Measurements from ENCODE around the gene SRPX.

The SRPX gene

DNA sequence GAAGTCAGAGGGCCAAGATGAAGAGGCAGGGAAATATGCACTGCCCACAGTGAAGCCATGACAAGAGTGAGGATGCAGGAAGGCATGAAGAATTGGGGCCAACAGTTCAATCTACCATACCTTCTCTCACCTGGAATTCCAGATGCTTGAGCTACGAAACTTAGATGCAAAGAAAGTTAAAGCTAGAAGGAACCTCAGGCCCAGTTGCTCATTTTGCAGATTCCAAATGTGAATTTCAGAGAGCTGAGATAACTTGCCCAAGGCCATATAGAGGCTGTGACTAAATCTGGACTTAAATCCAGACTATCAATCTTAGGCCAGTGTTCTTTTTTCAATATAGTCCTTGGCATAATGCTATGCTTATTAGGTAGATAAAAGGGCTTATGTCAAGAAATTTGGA lies 92.7 kb downstream of the SRPX start:
- no peak for ATAC-seq
- DNase-seq: no peak
- H3K36me3 Mint-ChIP-seq (ENCODE audit: low read depth): no peaks in the 10 kb centered on the region
- no peak overlapping the region for H3K27ac Mint-ChIP-seq
- no peak overlapping the region for H3K4me3 Mint-ChIP-seq
- no peaks in the 10 kb centered on the region for H3K27me3 Mint-ChIP-seq
- no peaks in the 10 kb centered on the region for H3K4me1 Mint-ChIP-seq
- no peaks in the 10 kb centered on the region for H3K9me3 Mint-ChIP-seq

DNA sequence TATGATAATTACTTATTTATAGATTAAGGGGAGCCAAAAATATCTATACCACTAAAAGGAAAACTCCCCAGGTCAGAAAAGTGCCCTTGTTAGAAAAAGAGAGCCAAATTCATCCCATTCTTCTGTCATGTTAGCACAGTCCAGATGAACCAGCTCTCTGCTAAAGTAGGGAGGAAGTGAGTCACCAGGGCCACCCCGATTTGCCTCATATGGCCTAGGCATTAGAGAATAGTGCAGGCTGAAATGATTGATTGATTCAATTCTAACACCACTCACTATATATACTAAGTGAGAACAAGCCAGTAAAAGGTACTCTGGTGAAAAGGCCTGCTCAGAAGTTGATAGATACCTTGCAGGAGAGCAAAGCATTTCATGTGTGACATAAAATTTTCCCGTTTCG lies 94.5 kb downstream of the SRPX start:
- H3K27me3 Mint-ChIP-seq: no peaks in the 10 kb centered on the region
- H3K4me1 Mint-ChIP-seq: no peaks in the 10 kb centered on the region
- no peaks in the 10 kb centered on the region for H3K9me3 Mint-ChIP-seq
- no peak overlapping the region for H3K27ac Mint-ChIP-seq
- H3K4me3 Mint-ChIP-seq: no peak overlapping the region
- no peaks in the 10 kb centered on the region for H3K36me3 Mint-ChIP-seq (ENCODE audit: low read depth)
- DNase-seq: no peak
- no peak for ATAC-seq

DNA sequence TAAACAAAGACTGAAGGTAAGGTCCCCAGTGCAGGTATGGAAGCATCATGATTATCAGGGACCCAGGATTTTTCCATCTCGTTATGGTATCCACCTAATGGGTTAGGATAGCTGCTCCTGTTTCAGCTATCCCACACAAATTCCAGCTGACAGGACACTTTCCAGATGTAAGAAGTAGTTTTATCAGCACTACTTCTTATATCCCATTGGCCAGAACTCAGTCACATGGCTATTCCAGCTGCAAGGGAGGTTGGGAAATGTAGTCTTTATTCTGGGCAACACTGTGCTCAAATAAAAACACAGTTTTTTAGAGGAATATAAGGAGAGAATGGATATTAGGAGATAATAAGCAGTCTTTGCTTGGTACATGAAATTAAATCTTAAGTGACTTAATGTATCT lies 96.7 kb downstream of the SRPX start:
- ATAC-seq (no peak), DNase-seq (no peak)
- H3K27me3 Mint-ChIP-seq: no peaks in the 10 kb centered on the region
- H3K4me3 Mint-ChIP-seq: no peak overlapping the region
- no peaks in the 10 kb centered on the region for H3K36me3 Mint-ChIP-seq (ENCODE audit: low read depth)
- no peak overlapping the region for H3K27ac Mint-ChIP-seq
- H3K9me3 Mint-ChIP-seq: no peaks in the 10 kb centered on the region
- no peaks in the 10 kb centered on the region for H3K4me1 Mint-ChIP-seq

DNA sequence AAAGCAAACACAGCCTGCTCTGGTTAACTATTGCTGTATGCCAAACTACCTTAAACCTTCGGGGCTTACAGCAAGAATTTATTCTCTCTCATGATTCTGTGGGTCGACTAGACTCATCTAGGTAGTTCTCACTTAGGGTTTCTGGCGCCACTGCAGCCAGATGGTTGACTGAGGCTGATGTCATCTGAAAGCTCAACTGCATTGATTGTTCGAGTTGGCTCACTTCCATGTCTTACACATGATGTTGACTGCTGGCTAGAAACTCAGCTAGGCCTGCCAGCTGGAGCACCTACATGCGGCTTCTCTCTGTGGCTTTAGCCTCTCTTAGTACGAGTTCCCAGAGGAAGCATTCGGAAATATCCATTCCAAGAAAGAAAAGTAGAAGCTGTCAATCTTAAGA lies 103.2 kb downstream of the SRPX start:
- Mint-ChIP-seq H3K4me1 (no peaks in the 10 kb centered on the region), H3K27ac (no peak overlapping the region), H3K36me3 (ENCODE audit: low read depth) (no peaks in the 10 kb centered on the region), H3K4me3 (no peak overlapping the region), H3K9me3 (no peaks in the 10 kb centered on the region), H3K27me3 (peaks cover 2% of the 10 kb centered on the region)
- ATAC-seq (no peak), DNase-seq (no peak)

DNA sequence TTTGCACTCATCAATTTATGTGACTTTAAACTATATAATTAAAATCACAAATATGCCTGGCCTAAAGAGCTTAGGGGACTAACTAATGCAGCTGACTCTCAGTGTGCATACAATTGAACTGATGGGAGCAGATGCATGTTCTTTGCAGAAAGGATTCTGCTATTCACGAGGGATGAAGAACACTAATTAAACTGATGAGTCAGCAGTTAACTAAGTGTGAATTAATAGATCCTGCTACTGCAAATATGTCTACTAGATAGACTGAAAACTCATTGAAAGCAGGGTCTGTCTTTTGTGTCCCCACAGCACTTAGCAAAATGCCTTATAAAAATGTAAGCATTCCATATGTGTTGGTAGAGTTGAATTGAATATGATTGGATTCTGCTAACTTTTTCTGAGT lies 104.0 kb downstream of the SRPX start:
- H3K4me1 Mint-ChIP-seq: no peaks in the 10 kb centered on the region
- H3K27me3 Mint-ChIP-seq: peaks cover 2% of the 10 kb centered on the region
- no peaks in the 10 kb centered on the region for H3K36me3 Mint-ChIP-seq (ENCODE audit: low read depth)
- H3K27ac Mint-ChIP-seq: no peak overlapping the region
- ATAC-seq (no peak), DNase-seq (no peak)
- H3K9me3 Mint-ChIP-seq: no peaks in the 10 kb centered on the region
- no peak overlapping the region for H3K4me3 Mint-ChIP-seq

DNA sequence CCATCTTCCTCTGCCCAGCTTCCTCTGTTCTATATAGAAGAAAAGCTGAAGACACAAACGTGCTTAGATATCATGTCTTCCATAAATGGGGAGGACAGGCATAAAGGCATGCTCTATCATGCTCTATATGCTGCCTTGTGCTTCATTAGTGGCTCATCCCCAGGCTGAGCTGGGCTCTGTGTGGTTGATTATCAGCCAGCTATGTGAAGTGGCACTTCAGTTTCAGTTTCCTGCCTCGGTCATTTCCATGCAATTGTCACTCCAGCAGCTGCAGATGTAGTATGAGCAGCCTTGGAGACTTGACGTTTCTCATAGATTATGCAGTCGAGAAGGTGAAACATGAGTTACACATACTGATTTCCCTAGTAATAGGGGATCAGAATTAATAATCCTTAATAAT lies 108.1 kb downstream of the SRPX start:
- no peaks in the 10 kb centered on the region for H3K4me1 Mint-ChIP-seq
- H3K27me3 Mint-ChIP-seq: no peaks in the 10 kb centered on the region
- H3K9me3 Mint-ChIP-seq: no peaks in the 10 kb centered on the region
- H3K36me3 Mint-ChIP-seq (ENCODE audit: low read depth): no peaks in the 10 kb centered on the region
- ATAC-seq (no peak), DNase-seq (no peak)
- no peak overlapping the region for H3K27ac Mint-ChIP-seq
- no peak overlapping the region for H3K4me3 Mint-ChIP-seq

DNA sequence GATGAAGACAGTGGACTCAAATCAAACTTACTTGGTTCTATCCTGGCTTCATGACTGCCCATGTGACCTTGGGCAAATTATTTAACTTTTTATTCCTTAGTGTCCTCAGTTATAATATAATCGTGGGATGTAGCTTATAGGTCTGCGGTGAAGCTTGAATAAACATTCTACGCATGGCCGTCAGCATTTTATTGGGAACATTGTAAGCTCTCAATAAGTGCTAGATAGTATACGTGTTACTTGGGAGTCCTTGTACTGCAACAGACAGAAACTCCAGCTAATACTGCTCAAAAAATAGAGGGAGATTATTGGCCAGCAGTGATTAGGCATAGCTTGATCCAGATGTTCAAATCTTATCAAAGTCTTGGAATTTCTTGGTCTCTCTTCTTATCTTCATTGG lies 109.5 kb downstream of the SRPX start:
- H3K27me3 Mint-ChIP-seq: no peaks in the 10 kb centered on the region

DNA sequence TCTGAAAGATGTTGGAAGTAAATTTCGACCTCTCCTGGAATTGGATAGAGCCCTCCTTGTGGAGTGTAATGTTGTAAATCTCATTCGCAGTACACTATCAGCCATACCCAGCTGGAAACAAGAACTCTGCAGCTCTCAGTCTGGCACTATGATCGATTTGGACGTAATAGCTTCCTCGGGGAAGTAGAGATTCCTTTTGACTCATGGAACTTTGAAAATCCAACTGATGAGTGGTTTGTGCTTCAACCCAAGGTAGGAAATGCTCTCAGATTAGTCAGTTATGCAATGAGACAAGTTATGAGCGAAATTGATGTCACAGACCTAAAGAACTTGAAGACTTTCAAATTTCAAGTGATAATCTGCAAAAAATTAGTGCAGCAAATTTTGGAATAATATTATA lies 110.4 kb downstream of the SRPX start:
- no peaks in the 10 kb centered on the region for H3K9me3 Mint-ChIP-seq
- no peaks in the 10 kb centered on the region for H3K27me3 Mint-ChIP-seq
- H3K27ac Mint-ChIP-seq: no peak overlapping the region
- DNase-seq: no peak
- H3K4me3 Mint-ChIP-seq: no peak overlapping the region
- no peak for ATAC-seq
- no peaks in the 10 kb centered on the region for H3K36me3 Mint-ChIP-seq (ENCODE audit: low read depth)
- H3K4me1 Mint-ChIP-seq: no peaks in the 10 kb centered on the region

More for the DNA sequence above, 109.5 kb downstream of the SRPX start:
- Mint-ChIP-seq H3K27ac (no peak overlapping the region), H3K4me3 (no peak overlapping the region), H3K4me1 (no peaks in the 10 kb centered on the region), H3K9me3 (no peaks in the 10 kb centered on the region), H3K36me3 (ENCODE audit: low read depth) (no peaks in the 10 kb centered on the region)
- ATAC-seq (no peak), DNase-seq (no peak)

DNA sequence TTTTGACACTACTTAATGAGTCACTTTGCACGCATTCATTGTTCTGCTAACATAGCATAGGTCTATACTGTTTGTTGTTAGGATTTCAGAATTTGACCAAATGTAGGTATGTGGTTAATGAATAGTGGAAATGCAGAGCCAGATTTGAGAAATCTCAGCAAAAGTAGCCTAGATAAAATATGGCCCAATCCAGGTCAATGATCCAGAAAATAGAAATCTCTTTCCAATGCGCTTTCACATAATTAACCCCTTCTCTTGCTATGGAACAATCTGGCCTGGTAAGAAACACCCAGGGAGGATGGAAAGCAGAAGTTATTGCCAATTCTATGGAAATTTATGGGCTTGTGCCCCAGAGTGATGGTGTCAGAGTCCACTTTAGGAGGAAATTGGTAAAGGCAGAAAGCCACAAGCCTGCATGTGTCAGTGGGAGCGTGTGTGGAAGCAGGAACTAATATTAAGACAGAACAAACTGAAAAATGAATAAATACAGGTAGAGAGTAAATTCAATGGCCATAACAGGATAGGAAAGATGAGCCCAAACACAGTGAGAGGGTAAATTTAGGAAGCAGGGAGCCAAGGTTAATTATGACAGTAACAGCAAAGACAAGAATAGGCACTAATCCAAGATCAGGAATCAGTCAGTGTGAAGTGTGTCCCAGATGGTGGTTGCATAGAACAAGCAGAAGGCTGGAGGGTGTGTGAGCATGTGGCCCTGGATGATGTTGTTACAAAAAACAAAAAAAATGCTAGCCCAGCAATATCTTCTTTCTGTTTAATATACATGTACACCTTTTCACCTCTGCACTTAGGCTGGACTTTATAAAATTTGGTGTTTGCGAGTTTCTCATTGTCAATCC lies 111.4 kb downstream of the SRPX start:
- DNase-seq (no peak), ATAC-seq (no peak)
- Mint-ChIP-seq H3K27me3 (no peaks in the 10 kb centered on the region), H3K4me3 (no peak overlapping the region), H3K4me1 (no peaks in the 10 kb centered on the region), H3K27ac (no peak overlapping the region), H3K36me3 (ENCODE audit: low read depth) (no peaks in the 10 kb centered on the region), H3K9me3 (no peaks in the 10 kb centered on the region)

DNA sequence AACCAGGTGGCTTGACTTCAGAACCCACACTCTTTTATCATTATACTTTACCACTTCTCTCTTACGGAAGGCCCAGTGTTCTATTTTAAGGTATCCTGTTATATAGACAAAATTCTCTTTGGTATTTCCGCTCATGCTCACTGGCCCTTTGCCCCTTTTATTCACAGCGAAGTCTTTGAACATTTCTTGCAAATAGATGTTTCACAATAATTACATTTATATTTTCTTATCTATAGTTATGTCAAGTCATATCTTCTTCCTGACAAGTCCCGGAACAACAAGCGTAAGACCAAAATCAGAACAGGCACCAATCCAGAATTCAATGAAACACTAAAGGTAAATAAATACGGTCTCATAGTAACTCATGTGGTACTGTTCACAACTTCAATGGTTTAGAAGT lies 112.3 kb downstream of the SRPX start:
- no peaks in the 10 kb centered on the region for H3K36me3 Mint-ChIP-seq (ENCODE audit: low read depth)
- H3K27ac Mint-ChIP-seq: no peak overlapping the region
- H3K4me1 Mint-ChIP-seq: no peaks in the 10 kb centered on the region
- ATAC-seq (no peak), DNase-seq (no peak)
- H3K27me3 Mint-ChIP-seq: no peaks in the 10 kb centered on the region
- no peaks in the 10 kb centered on the region for H3K9me3 Mint-ChIP-seq
- H3K4me3 Mint-ChIP-seq: no peak overlapping the region

DNA sequence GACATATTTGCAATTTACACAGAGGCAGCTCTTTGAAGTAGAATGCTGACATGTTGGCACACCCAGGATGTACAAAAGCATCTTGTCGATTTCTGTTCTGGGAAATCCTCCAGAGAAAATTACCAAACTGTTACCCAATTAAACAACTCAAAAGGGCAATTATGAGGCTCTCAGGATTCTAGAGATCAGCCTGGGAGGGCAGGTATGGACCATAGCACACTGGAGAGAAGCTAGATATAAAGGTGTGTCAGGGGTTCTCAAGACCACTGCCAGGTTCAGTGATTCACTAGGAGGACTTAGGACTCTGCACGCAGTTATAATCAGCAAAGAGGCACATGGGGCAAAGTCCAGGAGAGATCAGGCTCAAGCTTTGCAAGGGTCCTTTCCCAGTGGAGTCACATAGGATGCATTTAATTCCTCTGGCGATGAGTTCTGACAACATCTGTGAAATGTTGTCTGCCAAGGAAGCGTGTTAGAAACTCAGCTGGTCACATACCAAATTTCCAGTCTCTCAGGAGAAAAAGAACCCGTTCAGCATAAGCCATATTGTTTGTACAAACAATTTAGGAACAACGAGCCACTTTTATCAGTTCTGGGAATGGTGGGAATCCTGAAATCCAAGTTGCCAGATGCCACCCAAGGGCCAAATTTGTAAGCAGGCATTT lies 113.5 kb downstream of the SRPX start:
- no peak for ATAC-seq
- no peak overlapping the region for H3K4me3 Mint-ChIP-seq

DNA sequence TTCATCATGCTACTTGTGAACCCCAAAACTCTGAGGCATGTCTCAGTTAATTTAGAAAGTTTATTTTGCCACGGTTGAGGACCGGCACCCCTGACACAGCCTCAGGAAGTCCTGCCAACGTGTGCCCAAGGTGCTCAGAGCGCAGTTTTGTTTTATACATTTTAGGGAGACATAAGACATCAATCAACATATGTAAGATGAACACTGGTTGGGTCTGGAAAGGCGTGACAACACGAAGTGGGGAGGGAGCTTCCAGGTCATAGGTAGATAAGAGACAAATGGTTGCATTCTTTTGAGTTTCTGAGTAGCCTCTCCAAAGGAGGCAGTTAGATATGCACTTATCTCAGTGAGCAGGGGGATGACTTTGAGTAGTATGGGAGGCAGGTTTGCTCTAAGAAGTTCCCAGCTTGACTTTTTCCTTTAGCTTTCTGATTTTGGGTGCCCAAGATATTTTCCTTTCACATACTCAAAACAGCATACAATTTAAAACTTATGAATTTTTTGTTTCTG lies 115.4 kb downstream of the SRPX start:
- H3K9me3 Mint-ChIP-seq: no peaks in the 10 kb centered on the region
- H3K27ac Mint-ChIP-seq: no peak overlapping the region
- no peak overlapping the region for H3K4me3 Mint-ChIP-seq
- H3K4me1 Mint-ChIP-seq: peaks cover 3% of the 10 kb centered on the region
- no peaks in the 10 kb centered on the region for H3K36me3 Mint-ChIP-seq (ENCODE audit: low read depth)
- ATAC-seq (no peak), DNase-seq (no peak)
- H3K27me3 Mint-ChIP-seq: no peaks in the 10 kb centered on the region

More for the DNA sequence above, 113.5 kb downstream of the SRPX start:
- H3K27me3 Mint-ChIP-seq: no peaks in the 10 kb centered on the region
- H3K9me3 Mint-ChIP-seq: no peaks in the 10 kb centered on the region
- no peak for DNase-seq
- H3K4me1 Mint-ChIP-seq: peaks cover 3% of the 10 kb centered on the region
- H3K27ac Mint-ChIP-seq: no peak overlapping the region
- no peaks in the 10 kb centered on the region for H3K36me3 Mint-ChIP-seq (ENCODE audit: low read depth)

DNA sequence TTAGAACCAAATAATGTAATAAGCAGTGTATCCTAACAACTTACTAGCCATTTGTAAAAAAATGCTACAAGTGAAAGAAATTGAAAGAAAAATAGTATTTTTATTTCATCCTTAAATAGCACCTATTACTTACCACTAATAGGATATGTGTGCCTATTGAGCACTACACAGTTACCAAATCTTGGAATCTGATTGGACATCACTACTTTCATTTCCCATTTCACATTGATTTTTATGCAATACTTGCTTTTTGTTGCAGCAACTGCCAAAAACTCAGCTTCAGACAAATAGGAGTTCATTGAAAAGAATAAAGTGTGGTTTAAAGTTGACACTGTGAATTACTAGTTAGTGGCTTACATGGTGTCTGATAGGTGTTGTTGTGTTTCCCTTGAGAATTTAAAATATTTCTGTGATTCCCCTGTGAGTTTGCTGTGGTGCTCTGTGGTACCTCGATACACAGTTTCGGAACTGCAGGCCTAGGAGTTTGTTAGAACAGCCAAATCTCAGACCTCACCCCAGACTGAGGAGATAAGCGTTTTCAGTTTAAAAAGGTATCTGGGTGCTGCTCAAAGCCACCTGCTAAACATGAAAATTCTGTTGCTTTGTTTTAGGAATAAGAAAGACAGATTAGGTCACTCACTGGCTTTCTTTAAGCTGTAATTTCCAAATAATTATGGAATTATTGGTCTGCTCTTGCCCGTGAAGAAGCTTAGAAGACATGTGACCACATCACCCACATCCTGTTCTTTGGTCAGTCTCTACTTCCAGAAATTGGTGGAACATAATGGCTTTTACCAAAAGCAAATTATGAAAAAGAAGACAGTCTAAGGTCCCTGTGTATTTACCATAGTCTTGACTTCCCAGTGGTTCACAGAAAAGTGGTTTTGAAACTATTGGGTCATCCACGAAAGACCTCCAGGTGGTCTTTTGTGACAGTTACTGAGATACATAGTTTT lies 116.5 kb downstream of the SRPX start:
- no peaks in the 10 kb centered on the region for H3K9me3 Mint-ChIP-seq
- peaks cover 3% of the 10 kb centered on the region for H3K4me1 Mint-ChIP-seq
- H3K27ac Mint-ChIP-seq: no peak overlapping the region
- no peaks in the 10 kb centered on the region for H3K27me3 Mint-ChIP-seq
- ATAC-seq: no peak
- no peak overlapping the region for H3K4me3 Mint-ChIP-seq
- no peaks in the 10 kb centered on the region for H3K36me3 Mint-ChIP-seq (ENCODE audit: low read depth)
- DNase-seq: no peak

DNA sequence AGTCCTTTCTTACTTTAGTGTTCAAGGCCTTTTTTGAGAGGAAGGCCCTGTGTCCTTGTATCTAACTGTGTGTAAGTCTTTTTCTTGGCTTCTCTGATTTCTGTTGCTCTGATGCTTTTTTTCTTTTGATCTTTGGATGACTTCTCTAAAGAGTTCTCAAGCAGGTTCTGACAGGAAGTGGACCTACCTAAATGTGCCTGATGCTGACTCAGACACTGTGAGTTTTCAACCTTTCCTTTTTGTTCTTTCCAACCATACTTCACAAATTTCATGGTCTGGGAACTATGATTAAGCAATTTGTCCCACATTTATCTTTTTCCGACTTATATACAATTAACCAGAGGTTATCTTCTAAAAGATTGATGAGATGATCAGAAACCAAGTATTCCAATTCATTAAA lies 117.8 kb downstream of the SRPX start:
- no peaks in the 10 kb centered on the region for H3K36me3 Mint-ChIP-seq (ENCODE audit: low read depth)
- ATAC-seq (no peak), DNase-seq (no peak)
- H3K27ac Mint-ChIP-seq: peak overlapping the region; percentile 41
- H3K9me3 Mint-ChIP-seq: no peaks in the 10 kb centered on the region
- no peak overlapping the region for H3K4me3 Mint-ChIP-seq
- no peaks in the 10 kb centered on the region for H3K27me3 Mint-ChIP-seq
- H3K4me1 Mint-ChIP-seq: peaks cover 3% of the 10 kb centered on the region

Measured in activated naive CD8-positive, alpha-beta T cell treated with anti-CD3 and anti-CD28 coated beads, Interleukin-2, amount 50 U/mL, for 24 hours (primary cell).